Measurements from ENCODE around the gene SRSF8. TPM values are rescaled to one million over a fixed set of nuclear protein-coding genes. Genes with fewer than 3 reads are reported as not detected.

SRSF8 gene
- total RNA-seq, 1 experiment from 2014 or later = 40.6 TPM

- H3K36me3 ChIP-seq (ENCODE audit: control insufficient read depth, insufficient read depth, low read length) = no peaks in the 10 kb centered on the region
- BruUV-seq (replicated peaks) = no TSS peak
Measured at GRCh38 chr11:95097209-95097608, 30.5 kb downstream of the SRSF8 start.

GRCh38 chr11:95098826-95099225 is 32.1 kb downstream of the SRSF8 start:
- ATAC-seq (no peak), DNase-seq (ENCODE audit: low read depth, low spot score) (no peak)
- ChIA-PET CTCF (no interaction called here), POLR2A (no interaction called here)
- Histone ChIP-seq H3K4me1 (ENCODE audit: control insufficient read depth, insufficient read depth, low read length) (peaks cover 5% of the 10 kb centered on the region; the same call in 1 of the 2 replicates), H3K27ac (ENCODE audit: low read length) (no peak overlapping the region), H3K9me3 (ENCODE audit: control insufficient read depth, insufficient read depth, low read depth, low read length) (no peaks in the 10 kb centered on the region), H3K27me3 (ENCODE audit: control insufficient read depth, insufficient read depth, low read length) (no peaks in the 10 kb centered on the region), H3K4me3 (ENCODE audit: low read depth in 2 of 2, low read length in 2 of 2) (no peak overlapping the region), H3K36me3 (ENCODE audit: control insufficient read depth, insufficient read depth, low read length) (no peaks in the 10 kb centered on the region)
- BruUV-seq (replicated peaks) = no TSS peak
- no peak for TF ChIP-seq POLR2AphosphoS5 (IDR thresholded peaks at IDR 0.05; ENCODE audit: low read depth, low read length)
- no peak for TF ChIP-seq SIN3A (IDR thresholded peaks at IDR 0.05; ENCODE audit: borderline replicate concordance, insufficient read depth, low read depth, low read length)
- TF ChIP-seq CTCF (IDR thresholded peaks at IDR 0.05) = no peak
- TF ChIP-seq REST (IDR thresholded peaks at IDR 0.05; ENCODE audit: insufficient read depth in 1 of 2, low read depth in 2 of 2, low read length in 1 of 2) = no peak
- TF ChIP-seq TCF7L2 (IDR thresholded peaks at IDR 0.05; ENCODE audit: low read depth, low read length) = no peak
- in situ Hi-C loops (cut with HindIII; ENCODE audit: low pct_unique_long_range_greater_than_20kb, low sequenced_read_pairs) = no loop called here
- intact Hi-C loops (cut with micrococcal nuclease; ENCODE audit: unreplicated experiment) = no loop called here

More at GRCh38 chr11:95097209-95097608, 30.5 kb downstream of the SRSF8 start:
- H3K27me3 ChIP-seq (ENCODE audit: control insufficient read depth, insufficient read depth, low read length) = no peaks in the 10 kb centered on the region
- intact Hi-C loops (cut with micrococcal nuclease; ENCODE audit: unreplicated experiment) (no loop called here), in situ Hi-C loops (cut with HindIII; ENCODE audit: low pct_unique_long_range_greater_than_20kb, low sequenced_read_pairs) (no loop called here)
- no peak overlapping the region for H3K27ac ChIP-seq (ENCODE audit: low read length)
- no peak for DNase-seq (ENCODE audit: low read depth, low spot score)
- no peak for TF ChIP-seq POLR2AphosphoS5 (IDR thresholded peaks at IDR 0.05; ENCODE audit: low read depth, low read length)
- no peak for TF ChIP-seq SIN3A (IDR thresholded peaks at IDR 0.05; ENCODE audit: borderline replicate concordance, insufficient read depth, low read depth, low read length)
- TF ChIP-seq TCF7L2 (IDR thresholded peaks at IDR 0.05; ENCODE audit: low read depth, low read length) = no peak
- no peak for TF ChIP-seq REST (IDR thresholded peaks at IDR 0.05; ENCODE audit: insufficient read depth in 1 of 2, low read depth in 2 of 2, low read length in 1 of 2)
- TF ChIP-seq CTCF (IDR thresholded peaks at IDR 0.05) = no peak
- peaks cover 9% of the 10 kb centered on the region; the same call in 1 of the 2 replicates for H3K4me1 ChIP-seq (ENCODE audit: control insufficient read depth, insufficient read depth, low read length)
- ChIA-PET CTCF (no interaction called here), POLR2A (no interaction called here)
- H3K9me3 ChIP-seq (ENCODE audit: control insufficient read depth, insufficient read depth, low read depth, low read length) = no peaks in the 10 kb centered on the region
- no peak overlapping the region for H3K4me3 ChIP-seq (ENCODE audit: low read depth in 2 of 2, low read length in 2 of 2)
- ATAC-seq = no peak
